ENCODE results near the gene FBF1.

DNA sequence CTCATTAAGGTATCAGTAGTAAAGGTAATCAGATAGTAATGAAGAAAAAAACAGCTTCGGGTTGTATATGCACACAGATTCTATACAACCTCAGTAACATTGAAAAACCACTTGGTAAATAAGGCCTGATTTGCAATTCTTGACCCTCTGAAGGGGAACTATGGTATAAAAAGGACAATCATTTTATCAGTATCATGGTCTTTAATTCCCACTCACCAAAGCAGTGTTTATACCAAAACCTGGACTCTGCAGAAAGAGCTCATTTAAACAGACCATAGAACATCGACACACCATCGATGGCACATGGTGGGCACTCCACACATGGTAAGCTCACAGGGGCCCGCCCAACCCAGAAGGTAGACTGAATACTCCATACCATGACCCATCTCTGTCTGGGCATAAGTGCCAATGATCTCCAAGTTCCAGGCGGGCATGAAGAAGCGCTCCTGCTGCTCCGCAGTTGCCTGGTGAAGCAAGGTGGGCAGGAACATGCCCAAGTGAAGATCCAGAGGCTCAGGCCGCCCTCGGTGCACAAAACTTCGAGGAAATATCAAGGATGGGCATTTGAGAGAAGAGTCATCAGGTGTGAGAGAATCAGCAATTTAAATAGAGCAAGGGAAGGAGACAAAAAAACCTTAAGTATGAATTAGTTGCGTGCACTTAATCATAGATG, 19.1 kb upstream of the FBF1 start:
- TF ChIP-seq, protein P1, sequence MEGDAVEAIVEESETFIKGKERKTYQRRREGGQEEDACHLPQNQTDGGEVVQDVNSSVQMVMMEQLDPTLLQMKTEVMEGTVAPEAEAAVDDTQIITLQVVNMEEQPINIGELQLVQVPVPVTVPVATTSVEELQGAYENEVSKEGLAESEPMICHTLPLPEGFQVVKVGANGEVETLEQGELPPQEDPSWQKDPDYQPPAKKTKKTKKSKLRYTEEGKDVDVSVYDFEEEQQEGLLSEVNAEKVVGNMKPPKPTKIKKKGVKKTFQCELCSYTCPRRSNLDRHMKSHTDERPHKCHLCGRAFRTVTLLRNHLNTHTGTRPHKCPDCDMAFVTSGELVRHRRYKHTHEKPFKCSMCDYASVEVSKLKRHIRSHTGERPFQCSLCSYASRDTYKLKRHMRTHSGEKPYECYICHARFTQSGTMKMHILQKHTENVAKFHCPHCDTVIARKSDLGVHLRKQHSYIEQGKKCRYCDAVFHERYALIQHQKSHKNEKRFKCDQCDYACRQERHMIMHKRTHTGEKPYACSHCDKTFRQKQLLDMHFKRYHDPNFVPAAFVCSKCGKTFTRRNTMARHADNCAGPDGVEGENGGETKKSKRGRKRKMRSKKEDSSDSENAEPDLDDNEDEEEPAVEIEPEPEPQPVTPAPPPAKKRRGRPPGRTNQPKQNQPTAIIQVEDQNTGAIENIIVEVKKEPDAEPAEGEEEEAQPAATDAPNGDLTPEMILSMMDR (IDR thresholded peaks at IDR 0.05; ENCODE audit: insufficient read depth, low read depth, low read length): no peak
- TF ChIP-seq EZH2 (IDR thresholded peaks at IDR 0.05; ENCODE audit: insufficient read depth, low read length): no peak

Measured in astrocyte (in vitro differentiated cells and primary cell).